Effector memory CD8-positive, alpha-beta T cell (primary cell): ENCODE measurements around the gene BACH2.
"Not testable (repeated sequence)": the region's sequence is repeated elsewhere in the genome, so short reads cannot be mapped to it uniquely, and the experiment has no call there.

ENCODE experiments used
- ATAC-seq: fragments of 150-1000 bp; cut with Tn5 transposase; replicated peaks from 2 replicates; pipeline ENCODE4 v1.10.0; 2021; ENCODE audit warnings: mild to moderate bottlenecking, moderate library complexity
- DNase-seq, 3 experiments: peaks; one replicate each; pipeline ENCODE4 v3.0.0; 2021
- H3K27ac Mint-ChIP-seq, 2 donors: one replicate each; pipeline ENCODE4 v1.8.0; 2022; ENCODE audit warnings: mild to moderate bottlenecking in 2 of 2, mixed read lengths in 2 of 2, moderate library complexity in 2 of 2
- H3K27me3 Mint-ChIP-seq, 2 donors: one replicate each; pipeline ENCODE4 v1.8.0; 2022; ENCODE audit warnings: mixed read lengths in 2 of 2
- H3K36me3 Mint-ChIP-seq: one replicate; pipeline ENCODE4 v1.8.0; 2022; ENCODE audit warnings: mild to moderate bottlenecking, moderate library complexity, mixed read lengths; ENCODE audit not compliant: insufficient read depth
- H3K4me1 Mint-ChIP-seq, 2 donors: one replicate each; pipeline ENCODE4 v1.8.0; 2022; ENCODE audit warnings: low read depth in 2 of 2, mixed read lengths in 2 of 2
- H3K4me3 Mint-ChIP-seq, 2 donors: one replicate each; pipeline ENCODE4 v1.8.0; 2022; ENCODE audit warnings: mild to moderate bottlenecking in 2 of 2, mixed read lengths in 2 of 2, moderate library complexity in 2 of 2
- H3K9me3 Mint-ChIP-seq, 2 donors: one replicate each; pipeline ENCODE4 v1.8.0; 2022; ENCODE audit warnings: mixed read lengths in 2 of 2

Gene BACH2

DNA sequence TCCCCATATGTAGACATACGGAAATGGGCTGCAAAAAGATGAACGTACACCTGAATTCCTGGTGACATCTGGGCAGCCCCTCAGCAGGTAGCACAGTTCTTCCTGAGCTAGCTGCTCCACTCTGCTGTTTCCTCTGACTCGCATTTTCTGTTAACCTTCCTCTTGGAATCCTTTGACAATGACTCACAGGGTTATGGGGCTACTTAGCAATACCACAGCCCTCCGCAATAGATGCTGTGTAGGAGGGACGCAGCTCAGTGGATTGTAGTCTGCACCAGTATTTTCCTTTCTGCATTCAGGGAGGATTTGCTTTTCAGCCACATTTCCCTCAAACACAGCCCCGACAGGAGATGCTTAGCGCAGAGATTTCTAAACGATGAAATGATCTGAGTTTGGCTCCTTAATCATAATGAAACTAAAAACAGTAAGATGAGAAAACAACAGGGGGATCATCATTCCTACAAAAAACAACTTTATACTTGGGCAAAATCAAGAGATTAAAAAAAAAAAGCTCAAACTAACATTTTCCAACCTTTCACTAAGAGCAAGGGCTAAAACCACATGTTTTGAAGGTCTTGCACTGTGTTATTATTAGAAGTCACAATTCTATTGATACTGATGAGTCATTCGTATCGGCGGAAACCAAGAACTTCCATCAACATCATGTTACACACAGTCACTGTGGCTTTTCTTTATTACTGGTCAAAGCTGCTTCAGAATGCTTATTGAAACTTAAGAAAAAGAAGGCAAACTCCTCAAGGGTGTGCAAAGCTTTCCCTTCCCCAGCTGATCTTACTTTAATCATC, 12.2 kb downstream of the BACH2 start:
- ATAC-seq: peak; percentile 61

DNA sequence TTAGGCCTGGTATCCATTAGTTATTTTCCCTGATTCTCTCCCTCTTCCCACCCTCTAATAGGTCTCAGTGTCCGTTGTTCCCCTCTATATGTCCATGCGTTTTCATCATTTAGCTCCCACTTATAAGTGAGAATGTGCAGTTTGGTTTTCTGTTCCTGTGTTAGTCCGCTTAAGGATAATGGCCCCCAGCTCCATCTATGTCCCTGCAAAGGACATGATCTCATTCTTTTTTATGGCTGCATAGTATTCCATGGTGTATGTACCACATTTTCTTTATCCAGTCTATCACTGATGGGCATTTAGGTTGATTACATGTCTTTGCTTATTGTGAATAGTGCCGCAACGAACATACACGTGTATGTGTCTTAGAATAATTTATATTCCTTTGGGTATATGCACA, 14.4 kb downstream of the BACH2 start:
- not testable (repeated sequence) for H3K27ac Mint-ChIP-seq, ATAC-seq, H3K9me3 Mint-ChIP-seq, DNase-seq, H3K4me3 Mint-ChIP-seq
- H3K27me3 Mint-ChIP-seq: peaks cover 9 to 16% of the 10 kb centered on the region in 2 donors
- peaks cover 26 to 29% of the 10 kb centered on the region in 2 donors for H3K4me1 Mint-ChIP-seq
- peaks cover 20% of the 10 kb centered on the region for H3K36me3 Mint-ChIP-seq

More for the DNA sequence above, 12.2 kb downstream of the BACH2 start:
- no peaks in the 10 kb centered on the region for H3K9me3 Mint-ChIP-seq
- H3K4me1 Mint-ChIP-seq: peaks cover 26 to 29% of the 10 kb centered on the region in 2 donors
- H3K27me3 Mint-ChIP-seq: peaks cover 0 to 7% of the 10 kb centered on the region in 2 donors
- peaks cover 23% of the 10 kb centered on the region for H3K36me3 Mint-ChIP-seq
- DNase-seq: no peak
- H3K4me3 Mint-ChIP-seq: peak overlapping the region; percentile 78 to 89
- H3K27ac Mint-ChIP-seq: peak overlapping the region; percentile 66 to 91

DNA sequence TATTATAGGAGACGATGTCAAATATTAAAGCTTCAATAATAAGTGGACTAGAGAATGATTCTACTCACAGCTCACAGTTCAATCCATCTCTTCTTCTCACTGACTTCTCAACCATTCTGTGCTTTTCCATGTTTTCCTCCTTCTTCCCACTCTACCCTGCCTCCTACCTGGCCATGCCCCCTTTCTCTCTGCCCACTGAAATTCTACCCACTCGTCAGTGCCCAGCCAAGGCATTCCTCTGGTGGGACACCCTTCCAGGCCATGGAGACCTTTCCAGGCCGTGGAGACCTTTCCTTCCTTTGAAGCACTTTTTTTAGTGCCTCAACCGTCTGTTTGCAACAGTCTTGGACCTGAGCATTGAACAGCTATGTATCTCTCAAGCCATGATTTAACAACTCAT, 18.5 kb downstream of the BACH2 start:
- H3K27me3 Mint-ChIP-seq: peaks cover 9 to 16% of the 10 kb centered on the region in 2 donors
- peak overlapping the region in 1 of 2 donors; percentile 9 for H3K27ac Mint-ChIP-seq
- no peak for ATAC-seq
- H3K9me3 Mint-ChIP-seq: no peaks in the 10 kb centered on the region
- H3K4me3 Mint-ChIP-seq: no peak overlapping the region
- peaks cover 6 to 18% of the 10 kb centered on the region in 2 donors for H3K4me1 Mint-ChIP-seq
- DNase-seq: no peak
- H3K36me3 Mint-ChIP-seq: peaks cover 13% of the 10 kb centered on the region

DNA sequence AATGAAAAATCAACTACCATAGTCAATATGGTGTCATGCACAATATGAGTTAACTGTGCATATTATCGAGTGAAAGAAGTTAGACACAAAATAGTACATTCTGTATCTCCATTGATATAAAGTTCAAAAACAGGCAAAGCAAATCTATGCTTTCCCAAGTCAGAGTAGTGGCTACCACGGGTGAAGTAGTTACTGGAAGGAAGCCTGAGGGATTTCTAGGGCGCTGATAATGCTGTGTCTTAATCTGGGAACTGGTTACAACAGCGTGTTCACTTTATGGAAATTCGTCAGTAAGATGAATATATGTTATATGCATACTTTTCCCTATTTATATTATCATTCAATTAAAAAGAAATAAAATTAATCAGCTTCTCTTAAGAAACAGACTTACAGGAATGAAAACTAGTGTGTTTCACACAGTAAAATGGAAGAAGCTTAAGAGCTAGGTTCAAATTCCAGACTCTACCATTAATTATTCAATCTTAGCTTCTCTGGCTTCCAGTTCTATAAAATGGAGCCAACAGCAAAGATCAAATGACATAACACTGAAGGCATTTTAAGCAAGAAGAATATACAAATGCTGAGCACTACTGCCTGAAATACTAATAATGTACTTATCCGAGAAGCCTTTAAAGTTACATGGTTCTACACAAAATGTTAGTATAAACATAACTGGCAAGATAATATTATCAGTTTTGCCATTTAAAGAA, 19.2 kb downstream of the BACH2 start:
- no peak overlapping the region for H3K4me3 Mint-ChIP-seq
- peaks cover 13 to 19% of the 10 kb centered on the region in 2 donors for H3K4me1 Mint-ChIP-seq
- H3K27me3 Mint-ChIP-seq: peaks cover 9 to 20% of the 10 kb centered on the region in 2 donors
- peaks cover 12% of the 10 kb centered on the region for H3K36me3 Mint-ChIP-seq
- ATAC-seq: no peak
- no peak for DNase-seq
- H3K27ac Mint-ChIP-seq: peak overlapping the region; percentile 9 to 18
- no peaks in the 10 kb centered on the region for H3K9me3 Mint-ChIP-seq

DNA sequence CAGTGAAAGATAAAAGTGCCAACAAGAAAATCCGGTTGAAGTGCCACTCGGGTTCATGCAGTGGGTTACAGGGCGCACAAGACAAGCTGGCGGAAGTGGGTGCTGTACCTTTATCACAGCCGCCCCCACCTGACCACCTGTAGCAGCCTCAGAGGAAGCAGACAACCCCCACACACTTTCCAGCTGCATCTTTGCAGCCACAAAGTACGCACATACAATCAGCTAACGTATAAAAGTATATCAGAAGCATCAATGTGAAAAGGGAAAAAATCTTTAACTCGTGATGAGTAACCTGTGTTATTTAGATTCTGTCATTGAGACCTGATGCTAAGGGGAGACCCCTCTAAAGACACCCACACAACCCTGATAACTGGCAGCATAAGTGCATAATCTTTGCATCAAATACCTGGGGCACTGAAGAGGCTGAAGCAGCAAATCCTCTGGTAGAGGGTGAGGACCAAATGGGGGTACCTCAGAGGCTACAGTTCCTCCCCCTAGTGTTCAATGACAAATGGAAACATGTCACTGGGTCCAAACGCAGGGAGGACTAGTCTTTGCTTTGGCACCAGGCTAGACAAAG, 22.1 kb downstream of the BACH2 start:
- Mint-ChIP-seq H3K4me1 (peaks cover 19% of the 10 kb centered on the region in 2 donors), H3K27ac (peak overlapping the region; percentile 88 to 95), H3K4me3 (peak overlapping the region; percentile 21 to 49), H3K9me3 (no peaks in the 10 kb centered on the region), H3K36me3 (peaks cover 16% of the 10 kb centered on the region), H3K27me3 (peaks cover 9 to 25% of the 10 kb centered on the region in 2 donors)
- ATAC-seq (peak; percentile 95), DNase-seq (peak; percentile 82 to 87 (median 85))

DNA sequence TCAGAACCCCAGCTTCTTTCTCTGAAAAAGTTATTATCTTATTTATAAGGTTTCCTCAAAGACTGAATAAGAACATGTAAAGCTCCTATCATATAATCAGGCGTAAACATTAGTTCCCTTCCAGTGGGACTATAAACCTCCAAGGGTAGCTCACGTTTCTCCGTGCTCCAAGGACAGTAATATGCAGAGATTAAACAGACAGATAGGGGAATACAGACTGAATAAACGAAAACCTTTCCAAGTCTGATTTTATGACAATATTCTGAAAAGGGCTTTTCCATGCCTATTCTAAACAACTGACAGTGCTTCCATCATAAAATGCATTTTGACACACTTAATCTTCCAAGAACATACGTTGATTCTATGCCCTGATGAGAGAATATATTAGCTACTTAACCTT, 22.8 kb downstream of the BACH2 start:
- H3K27ac Mint-ChIP-seq: peak overlapping the region; percentile 88 to 95
- DNase-seq (no peak), ATAC-seq (no peak)
- peaks cover 16% of the 10 kb centered on the region for H3K36me3 Mint-ChIP-seq
- H3K4me1 Mint-ChIP-seq: peaks cover 19% of the 10 kb centered on the region in 2 donors
- peaks cover 9 to 25% of the 10 kb centered on the region in 2 donors for H3K27me3 Mint-ChIP-seq
- no peaks in the 10 kb centered on the region for H3K9me3 Mint-ChIP-seq
- H3K4me3 Mint-ChIP-seq: peak overlapping the region; percentile 21 to 49

DNA sequence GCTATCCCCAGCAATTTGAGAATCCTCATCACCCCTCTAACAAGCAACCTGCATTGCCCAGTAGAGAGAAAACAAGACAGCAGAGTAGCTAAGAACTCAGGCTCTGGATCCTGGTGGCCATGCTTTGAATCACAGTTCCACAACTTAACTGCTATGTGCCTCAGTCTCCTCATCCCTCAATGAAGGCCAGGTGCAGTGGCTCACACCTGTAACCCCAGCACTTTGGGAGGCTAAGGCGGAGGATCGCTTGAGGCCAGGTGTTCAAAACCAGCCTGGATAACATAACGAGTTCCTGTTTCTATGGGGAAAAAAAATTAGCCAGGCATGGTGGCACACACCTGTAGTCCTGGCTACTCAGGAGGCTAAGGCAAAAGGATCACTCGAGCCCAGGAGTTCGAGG, 23.7 kb downstream of the BACH2 start:
- no peak for DNase-seq
- peaks cover 19% of the 10 kb centered on the region in 2 donors for H3K4me1 Mint-ChIP-seq
- H3K27ac Mint-ChIP-seq: no peak overlapping the region
- ATAC-seq: no peak
- H3K36me3 Mint-ChIP-seq: peaks cover 19% of the 10 kb centered on the region
- H3K27me3 Mint-ChIP-seq: peaks cover 2 to 22% of the 10 kb centered on the region in 2 donors
- no peaks in the 10 kb centered on the region for H3K9me3 Mint-ChIP-seq
- no peak overlapping the region for H3K4me3 Mint-ChIP-seq

DNA sequence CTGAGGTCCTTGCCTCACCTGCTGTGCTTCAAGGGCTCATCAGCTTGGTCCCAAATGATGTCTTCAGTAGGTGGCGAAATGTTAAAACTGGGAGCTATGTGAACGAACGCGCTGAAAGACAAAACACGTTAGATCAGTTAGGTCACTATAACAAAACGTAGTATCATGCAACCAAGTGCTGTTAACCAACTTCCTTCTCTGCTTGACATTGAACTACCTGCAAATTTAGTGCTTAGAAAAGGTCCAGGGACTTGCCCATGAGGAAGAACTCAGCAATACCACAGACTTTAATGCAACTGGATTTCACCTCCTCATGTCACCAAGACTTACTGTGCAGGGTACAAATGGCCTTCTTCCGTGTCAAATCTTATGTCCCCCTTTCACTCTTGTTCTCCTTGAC, 24.8 kb downstream of the BACH2 start:
- Mint-ChIP-seq H3K4me3 (no peak overlapping the region), H3K4me1 (peaks cover 19 to 26% of the 10 kb centered on the region in 2 donors), H3K27ac (no peak overlapping the region), H3K27me3 (peaks cover 0 to 29% of the 10 kb centered on the region in 2 donors), H3K36me3 (peaks cover 22% of the 10 kb centered on the region), H3K9me3 (no peaks in the 10 kb centered on the region)
- DNase-seq: no peak
- no peak for ATAC-seq

DNA sequence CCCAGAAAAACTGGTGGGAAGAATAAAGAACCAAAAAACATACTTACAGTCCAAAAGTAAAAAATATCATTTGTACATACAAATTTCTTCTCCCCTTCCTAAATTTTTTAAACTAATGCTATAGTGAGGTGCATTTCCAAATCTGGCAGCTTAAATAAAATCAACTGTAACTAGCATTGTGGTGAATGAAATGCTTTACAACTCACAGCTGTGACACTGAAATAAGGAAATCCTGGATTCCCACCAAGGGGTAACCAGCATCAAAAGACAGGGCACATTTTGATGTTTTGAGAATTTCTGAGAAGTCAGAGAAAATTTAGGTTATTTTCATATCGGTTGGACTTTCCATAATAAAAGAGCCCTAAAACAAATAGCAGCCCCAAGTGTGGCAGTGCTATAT, 27.3 kb downstream of the BACH2 start:
- H3K27me3 Mint-ChIP-seq: peaks cover 0 to 37% of the 10 kb centered on the region in 2 donors
- H3K4me3 Mint-ChIP-seq: no peak overlapping the region
- no peak overlapping the region for H3K27ac Mint-ChIP-seq
- peaks cover 15% of the 10 kb centered on the region for H3K36me3 Mint-ChIP-seq
- peaks cover 14 to 20% of the 10 kb centered on the region in 2 donors for H3K4me1 Mint-ChIP-seq
- ATAC-seq: no peak
- no peaks in the 10 kb centered on the region for H3K9me3 Mint-ChIP-seq
- no peak for DNase-seq

DNA sequence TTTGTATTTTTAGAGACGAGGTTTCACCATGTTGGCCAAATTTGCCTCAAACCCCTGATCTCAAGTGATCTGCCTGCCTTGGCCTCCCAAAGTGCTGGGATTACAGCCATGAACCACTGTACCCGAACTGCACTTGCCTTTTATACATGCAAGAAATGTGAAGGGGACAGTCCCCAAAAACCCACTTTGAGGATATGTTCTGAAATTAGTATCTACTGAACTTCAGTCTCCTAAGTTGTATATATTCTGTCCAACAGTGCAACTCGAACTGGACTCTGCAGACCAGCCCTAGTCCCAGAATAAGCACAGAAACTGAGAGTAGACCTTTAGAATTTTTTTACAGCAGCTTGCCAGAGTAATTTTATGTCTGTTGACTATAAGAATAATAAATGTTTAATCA, 28.5 kb downstream of the BACH2 start:
- peaks cover 10% of the 10 kb centered on the region for H3K36me3 Mint-ChIP-seq
- ATAC-seq: no peak
- H3K27ac Mint-ChIP-seq: no peak overlapping the region

DNA sequence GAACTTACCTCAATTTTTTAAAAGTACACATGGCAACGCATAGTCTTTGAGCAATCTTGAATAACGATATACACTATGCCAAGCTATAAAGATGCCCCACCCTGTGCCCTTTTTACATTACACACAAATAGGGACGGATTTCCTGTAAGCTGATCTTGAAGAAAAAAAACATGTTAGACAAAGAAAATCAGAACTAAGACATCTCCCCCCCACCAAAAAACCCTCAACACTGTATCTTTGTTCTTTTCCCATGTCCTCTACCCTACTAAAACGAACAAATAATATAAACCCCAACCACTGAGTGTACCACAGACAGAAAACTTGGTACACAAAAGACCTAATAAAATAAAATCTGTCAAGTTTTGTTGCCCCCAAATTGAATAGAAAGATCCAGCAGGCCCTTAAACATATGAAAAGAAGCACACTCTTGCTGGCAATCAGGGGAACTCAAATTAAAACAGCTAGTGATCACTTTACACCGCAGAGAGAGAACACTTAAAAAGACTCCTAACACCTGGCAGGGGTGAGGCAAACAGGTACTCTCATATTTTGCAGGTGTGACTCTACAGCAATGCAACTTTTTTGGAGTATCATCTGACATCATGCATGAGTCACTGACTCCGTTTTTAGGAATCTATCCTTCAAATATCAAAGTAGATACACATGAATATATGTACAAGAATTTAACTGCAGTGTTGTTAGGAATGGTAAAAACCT, 29.6 kb downstream of the BACH2 start:
- ATAC-seq (peak; percentile 69), DNase-seq (no peak)
- peaks cover 10% of the 10 kb centered on the region for H3K36me3 Mint-ChIP-seq
- peak overlapping the region in 1 of 2 donors; percentile 44 for H3K27ac Mint-ChIP-seq
- H3K4me3 Mint-ChIP-seq: peak overlapping the region in 1 of 2 donors; percentile 42
- no peaks in the 10 kb centered on the region for H3K9me3 Mint-ChIP-seq
- H3K27me3 Mint-ChIP-seq: peaks cover 0 to 35% of the 10 kb centered on the region in 2 donors
- peaks cover 2 to 9% of the 10 kb centered on the region in 2 donors for H3K4me1 Mint-ChIP-seq

More for the DNA sequence above, 28.5 kb downstream of the BACH2 start:
- no peak for DNase-seq
- peaks cover 0 to 37% of the 10 kb centered on the region in 2 donors for H3K27me3 Mint-ChIP-seq
- no peaks in the 10 kb centered on the region for H3K9me3 Mint-ChIP-seq
- no peak overlapping the region for H3K4me3 Mint-ChIP-seq
- H3K4me1 Mint-ChIP-seq: peaks cover 13% of the 10 kb centered on the region in 2 donors

DNA sequence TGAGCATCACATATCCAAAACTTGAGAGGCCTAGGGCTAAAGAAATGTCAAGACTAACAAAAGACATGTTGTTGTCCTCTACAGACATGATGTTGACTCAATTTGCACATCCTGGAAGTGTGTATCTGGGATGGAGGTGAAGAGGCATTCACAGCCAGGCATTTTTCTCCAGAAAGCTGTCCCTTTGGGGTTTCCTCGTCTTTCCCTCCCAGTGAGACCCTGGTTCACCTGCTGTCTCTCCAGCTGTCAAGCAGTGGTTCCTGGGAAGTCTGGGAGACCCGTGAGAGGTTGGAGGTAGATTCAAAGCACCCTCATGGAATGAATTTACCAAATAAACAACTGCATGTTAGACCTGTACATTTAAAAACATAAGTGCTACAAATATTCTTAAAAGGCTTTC, 32.1 kb downstream of the BACH2 start:
- peaks cover 0 to 26% of the 10 kb centered on the region in 2 donors for H3K27me3 Mint-ChIP-seq
- H3K9me3 Mint-ChIP-seq: no peaks in the 10 kb centered on the region
- DNase-seq: no peak
- no peak for ATAC-seq
- H3K36me3 Mint-ChIP-seq: peaks cover 6% of the 10 kb centered on the region
- H3K27ac Mint-ChIP-seq: no peak overlapping the region
- no peak overlapping the region for H3K4me3 Mint-ChIP-seq
- H3K4me1 Mint-ChIP-seq: peaks cover 0 to 7% of the 10 kb centered on the region in 2 donors

DNA sequence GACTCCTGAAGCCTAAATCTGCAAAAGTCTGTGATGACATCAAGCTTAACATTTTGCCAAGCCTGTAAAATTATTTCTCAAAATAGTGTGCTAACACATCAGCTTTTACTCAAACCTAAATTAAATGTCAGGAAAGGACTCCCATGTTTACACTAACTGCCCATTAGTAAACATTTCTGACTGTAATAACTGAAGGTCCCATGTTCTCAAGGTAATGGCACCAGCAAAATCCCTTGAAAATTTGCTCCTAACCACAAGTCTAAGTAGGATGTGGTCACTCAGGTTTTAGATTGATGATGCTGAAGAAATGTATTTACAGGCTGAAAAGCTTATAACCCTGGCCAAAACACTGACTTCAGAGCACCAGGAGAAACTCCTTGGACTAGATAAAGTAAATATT, 33.0 kb downstream of the BACH2 start:
- peaks cover 0 to 7% of the 10 kb centered on the region in 2 donors for H3K4me1 Mint-ChIP-seq
- no peak overlapping the region for H3K27ac Mint-ChIP-seq
- H3K27me3 Mint-ChIP-seq: peaks cover 0 to 26% of the 10 kb centered on the region in 2 donors
- no peak overlapping the region for H3K4me3 Mint-ChIP-seq
- ATAC-seq (no peak), DNase-seq (no peak)
- no peaks in the 10 kb centered on the region for H3K9me3 Mint-ChIP-seq
- peaks cover 6% of the 10 kb centered on the region for H3K36me3 Mint-ChIP-seq
